ENCODE results near the gene KCNN3.
A peak's percentile ranks its signal among the peaks of the same experiment; 100 is the strongest.

KCNN3 gene

DNA sequence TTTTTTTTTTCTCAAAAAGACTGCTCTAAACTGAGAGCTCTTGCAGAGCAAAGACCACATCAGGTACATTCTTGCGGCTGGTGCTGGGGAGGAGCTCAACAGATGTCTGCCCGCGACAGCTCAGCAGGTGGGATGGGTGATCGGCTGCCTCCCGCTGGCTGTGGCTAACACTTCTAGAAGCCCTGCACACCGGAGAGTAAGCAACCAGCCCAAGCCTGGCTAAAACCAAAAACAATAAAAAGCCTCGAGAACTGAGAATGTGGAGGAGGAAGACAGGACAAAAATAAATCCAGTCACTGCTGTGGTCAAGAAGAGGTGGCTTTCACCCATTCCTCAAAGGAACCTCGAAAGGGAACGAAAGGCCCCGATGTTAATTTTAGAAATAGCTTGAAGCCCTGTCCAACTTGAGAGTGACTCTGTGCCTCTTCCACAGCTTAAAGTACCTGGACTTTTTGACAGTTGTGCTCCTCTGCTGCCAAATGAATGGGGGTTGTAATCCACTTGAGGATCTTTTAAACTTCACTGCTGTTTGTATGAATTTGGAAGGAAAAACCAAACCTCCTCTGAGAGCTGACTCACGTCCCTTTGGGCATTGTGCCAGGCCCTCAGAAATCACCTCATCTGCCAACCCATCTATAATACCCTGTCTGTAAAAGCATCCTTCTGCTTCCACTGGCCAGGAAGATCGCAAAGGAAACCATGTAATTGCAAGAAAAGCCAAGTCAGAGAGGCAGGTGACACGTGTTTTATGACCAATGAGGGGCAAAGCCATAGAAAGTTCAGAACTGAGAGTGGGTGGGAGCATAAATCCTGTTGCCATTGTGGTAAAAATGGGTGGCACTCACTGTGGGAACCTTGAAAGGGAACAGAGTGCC lies 78.6 kb downstream of the KCNN3 start:
- peak; percentile 72 for DNase-seq (ENCODE audit: low spot score)

GRCh38 chr1:154788886-154789285 lies 81.2 kb downstream of the KCNN3 start:
- DNase-seq (ENCODE audit: low spot score): no peak

DNA sequence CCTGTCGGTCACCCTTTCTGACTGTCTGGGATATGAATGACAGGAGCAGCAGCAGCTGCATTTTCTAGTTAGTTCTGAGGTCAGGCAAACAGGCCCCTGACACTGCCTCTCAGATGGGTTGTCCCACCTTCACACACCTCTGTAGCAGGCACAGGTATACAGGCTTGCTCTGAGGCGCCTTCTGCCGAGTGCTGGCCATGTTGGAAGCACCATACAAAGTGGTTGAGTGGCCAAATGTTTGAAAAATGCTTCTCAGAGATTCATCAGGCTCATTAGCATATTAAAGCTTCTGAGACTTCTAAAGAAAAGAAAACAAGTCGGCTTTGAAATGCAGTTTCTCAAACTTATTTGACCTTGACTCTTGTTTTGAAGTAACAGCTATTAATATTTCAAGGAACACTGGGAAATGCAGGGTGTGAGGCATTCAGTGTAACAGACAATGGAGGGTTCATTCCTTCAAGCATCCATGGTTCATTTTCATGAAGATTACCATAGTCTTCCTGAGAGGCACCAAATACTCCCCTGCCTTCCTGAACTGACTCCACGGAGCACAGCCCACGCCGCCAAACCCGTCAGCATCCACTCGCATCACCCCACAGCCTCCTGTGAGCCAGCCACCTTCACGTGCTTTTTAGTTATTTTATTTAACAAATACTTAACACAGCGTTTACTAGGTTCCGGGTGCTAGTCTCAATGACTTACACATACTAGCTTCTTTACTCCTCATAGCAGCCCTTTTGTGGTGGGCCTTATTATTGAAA lies 81.8 kb downstream of the KCNN3 start:
- no peak for DNase-seq (ENCODE audit: low spot score)

DNA sequence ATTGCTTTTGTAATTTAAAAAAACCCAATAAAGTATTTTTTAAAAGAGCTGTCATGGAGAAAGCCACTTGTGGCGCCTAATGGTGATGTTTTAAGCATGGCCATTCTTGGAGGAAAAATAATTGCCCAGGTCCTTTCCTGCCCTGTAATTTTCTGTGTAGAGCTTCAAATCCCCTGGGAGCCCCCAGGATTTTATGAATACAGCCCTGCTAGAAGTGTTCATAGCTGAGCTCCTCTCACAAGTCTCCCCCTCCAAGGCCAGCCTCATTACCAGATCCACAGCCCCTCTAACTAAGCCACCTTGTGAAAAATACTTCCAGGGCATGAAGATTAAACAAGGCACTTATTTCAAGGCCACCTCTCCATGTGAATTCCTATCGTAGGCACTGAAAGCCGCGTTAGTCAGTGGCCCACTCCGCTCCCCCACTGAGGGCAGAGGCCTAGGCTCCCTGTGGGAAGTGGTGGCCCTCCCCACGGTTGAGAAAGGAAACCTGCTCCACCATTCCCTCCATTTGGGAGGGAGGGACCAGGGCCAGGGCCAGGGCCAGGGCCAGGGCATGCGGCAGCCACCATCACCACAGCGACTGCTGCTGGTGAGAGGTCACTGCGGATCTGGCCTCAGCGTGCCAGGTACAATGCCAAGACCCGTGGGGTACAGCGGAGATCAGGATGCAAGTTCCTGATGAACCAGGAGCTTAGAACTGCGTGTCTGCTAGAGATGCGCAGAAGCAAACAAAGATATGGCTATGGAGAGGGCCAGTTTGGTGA lies 83.1 kb downstream of the KCNN3 start:
- DNase-seq (ENCODE audit: low spot score): no peak

DNA sequence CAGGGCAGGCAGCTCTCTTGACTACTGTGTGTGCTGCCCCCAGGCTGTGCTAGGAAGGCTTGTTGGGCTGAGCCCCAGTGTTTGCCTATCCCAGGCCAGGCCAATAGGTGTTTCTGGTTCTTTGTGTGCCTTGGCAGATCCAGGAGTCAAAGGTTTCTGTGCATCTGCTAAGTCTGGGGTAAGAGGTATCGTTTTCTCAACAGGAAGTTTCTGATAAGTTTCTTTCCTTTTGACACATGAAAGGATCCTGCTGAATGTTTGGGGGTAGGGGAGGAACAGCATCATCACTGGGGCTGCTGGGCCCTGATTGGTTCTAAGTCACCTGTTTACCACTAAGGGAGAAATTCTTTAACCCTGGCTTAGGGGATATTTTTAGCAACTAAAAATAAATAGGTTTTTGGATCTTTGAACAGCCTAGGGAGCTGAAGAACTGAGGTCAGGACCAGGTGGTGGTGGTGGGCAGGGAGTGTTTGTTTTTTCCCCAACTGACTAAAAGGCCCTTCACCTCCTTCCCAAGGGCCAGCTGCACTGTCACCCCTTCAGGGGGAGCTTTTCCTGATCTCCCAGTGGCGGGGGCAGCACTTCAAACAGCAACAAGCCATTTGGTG lies 85.1 kb downstream of the KCNN3 start:
- peak; percentile 80 for DNase-seq (ENCODE audit: low spot score)

GRCh38 chr1:154784416-154784815 lies 85.7 kb downstream of the KCNN3 start:
- DNase-seq (ENCODE audit: low spot score): no peak

GRCh38 chr1:154783976-154784375 lies 86.1 kb downstream of the KCNN3 start:
- no peak for DNase-seq (ENCODE audit: low spot score)

DNA sequence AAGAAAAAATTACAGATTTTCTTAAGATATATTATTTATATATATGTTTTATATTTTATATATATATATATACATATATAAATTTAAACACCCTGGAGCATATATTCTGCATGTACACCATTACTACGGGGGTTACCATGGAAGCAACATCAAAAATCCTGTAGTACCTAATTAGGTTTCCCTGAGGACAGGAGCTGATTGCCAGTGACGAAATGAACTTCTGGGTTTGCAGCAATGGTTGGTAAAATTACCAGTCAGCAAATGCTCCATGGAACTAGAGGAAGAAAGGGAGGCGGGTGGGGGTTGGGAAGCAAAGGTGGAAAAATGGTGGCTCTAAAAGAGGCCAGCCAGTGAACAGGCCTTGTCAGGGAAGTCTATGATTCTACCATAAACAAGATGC lies 89.5 kb downstream of the KCNN3 start:
- no peak for DNase-seq (ENCODE audit: low spot score)

GRCh38 chr1:154779551-154780189 lies 90.4 kb downstream of the KCNN3 start:
- DNase-seq (ENCODE audit: low spot score): no peak

DNA sequence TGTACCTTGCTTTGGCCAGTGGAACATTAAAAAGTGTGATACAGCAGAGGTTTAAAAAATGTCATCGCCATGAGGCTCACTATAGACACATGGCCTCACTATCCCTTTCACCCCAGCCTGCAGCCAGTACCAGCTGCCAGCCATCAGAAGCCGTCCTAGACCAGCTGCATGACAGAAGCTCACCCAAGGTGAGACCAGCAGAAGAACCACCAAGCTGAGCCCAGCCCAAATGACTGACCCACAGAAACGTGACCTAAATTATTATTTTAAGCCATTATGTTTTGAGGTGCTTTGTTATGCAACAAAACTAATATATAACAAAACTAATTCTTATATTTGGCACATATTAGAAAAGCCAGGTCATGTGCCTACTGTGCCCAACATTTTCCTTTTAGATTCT lies 91.1 kb downstream of the KCNN3 start:
- DNase-seq (ENCODE audit: low spot score): no peak

DNA sequence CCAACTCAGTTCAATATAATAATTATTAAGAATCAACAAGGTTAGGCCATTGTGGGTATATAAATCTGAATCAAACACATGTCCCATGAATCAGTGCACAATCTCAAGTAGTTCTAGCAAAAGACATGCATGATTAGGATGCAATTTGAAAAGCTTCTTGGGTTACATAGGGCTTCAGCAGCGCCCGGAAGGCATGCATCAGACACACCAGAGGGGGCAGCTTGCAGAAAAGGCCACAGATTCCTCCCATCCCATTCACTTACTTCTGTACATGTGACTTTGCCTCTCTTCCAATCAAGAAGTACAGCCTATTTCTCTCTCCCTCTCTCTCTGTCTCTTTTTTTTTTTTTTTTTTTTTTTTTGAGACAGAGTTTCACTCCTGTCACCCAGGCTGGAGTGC lies 91.8 kb downstream of the KCNN3 start:
- no peak for DNase-seq (ENCODE audit: low spot score)

- no peak for DNase-seq (ENCODE audit: low spot score)
These were observed 92.3 kb downstream of the KCNN3 start for GRCh38 chr1:154777781-154778180.

- DNase-seq (ENCODE audit: low spot score): no peak
These were observed 92.9 kb downstream of the KCNN3 start for GRCh38 chr1:154777154-154777553.

- no peak for DNase-seq (ENCODE audit: low spot score)
These were observed 94.2 kb downstream of the KCNN3 start for GRCh38 chr1:154775621-154776605.

- no peak for DNase-seq (ENCODE audit: low spot score)
These were observed 95.8 kb downstream of the KCNN3 start for GRCh38 chr1:154774175-154774855.

DNA sequence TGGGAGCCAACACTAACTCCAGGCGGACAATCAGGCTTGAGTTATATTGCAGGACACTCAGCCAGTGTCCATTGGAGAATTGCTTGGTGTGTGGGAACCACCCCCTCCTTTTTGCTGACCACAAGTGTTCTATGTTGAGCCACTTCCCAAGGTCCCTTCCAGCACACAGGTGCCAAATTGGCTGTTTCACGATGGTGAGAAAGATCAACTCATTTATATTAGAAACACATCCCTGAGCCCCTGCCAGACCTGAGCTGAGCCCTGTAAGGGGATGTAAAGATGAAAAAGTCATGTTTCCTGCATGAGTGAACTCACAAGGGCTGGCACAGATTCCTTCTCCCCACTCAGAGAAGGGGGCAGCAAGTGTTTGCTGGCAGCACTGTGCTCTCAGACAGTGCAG lies 96.5 kb downstream of the KCNN3 start:
- no peak for DNase-seq (ENCODE audit: low spot score)

GRCh38 chr1:154772606-154773506 lies 97.2 kb downstream of the KCNN3 start:
- no peak for DNase-seq (ENCODE audit: low spot score)

DNA sequence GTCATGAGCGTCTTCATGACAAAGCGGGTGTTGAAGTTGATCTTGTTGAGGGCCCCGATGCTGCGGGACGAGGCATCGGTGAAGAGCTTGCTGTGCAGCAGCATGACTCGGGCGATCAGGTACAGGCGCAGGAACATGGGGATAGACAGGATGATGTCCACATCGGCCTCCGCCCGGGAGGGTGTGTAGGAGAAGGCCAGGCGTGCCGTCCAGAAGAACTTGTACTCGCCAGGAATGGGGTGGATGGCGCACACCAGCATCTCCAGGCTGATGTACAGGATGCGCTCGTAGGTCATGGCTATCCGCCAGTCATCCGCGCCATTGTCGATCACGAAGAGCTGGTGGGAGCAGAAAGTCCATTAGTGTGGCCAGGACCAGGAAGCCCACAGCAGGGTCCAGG lies 98.0 kb downstream of the KCNN3 start:
- DNase-seq (ENCODE audit: low spot score): no peak

All from activated CD4-positive, alpha-beta T cell treated with anti-CD3 and anti-CD28 coated beads, Interleukin-2, Interleukin-4, amounts not matched to agents 100 ng/mL and 50 ng/mL, durations not matched to agents 16 hours and 8 hours (primary cell).